ENCODE measurements around the gene DYNLT4.
A peak's percentile ranks its signal among the peaks of the same experiment; 100 is the strongest.
"Not testable (repeated sequence)": the region's sequence is repeated elsewhere in the genome, so short reads cannot be mapped to it uniquely, and the experiment has no call there.

Gene DYNLT4

GRCh38 chr1:44806704-44807363 is at the start of gene DYNLT4:
Gene DYNLT4, minus strand, starts transcription at chr1:44807351. Its CDS starts 683 bp downstream, at chr1:44806668.
- no peak for DNase-seq

GRCh38 chr1:44855742-44856141 is 48.6 kb upstream of the DYNLT4 start:
- DNase-seq: no peak

- DNase-seq: no peak
Measured at GRCh38 chr1:44854970-44855369, 47.8 kb upstream of the DYNLT4 start.

- DNase-seq: no peak
Measured at GRCh38 chr1:44853201-44853600, 46.0 kb upstream of the DYNLT4 start.

- no peak for DNase-seq
Measured at GRCh38 chr1:44851308-44851707, 44.2 kb upstream of the DYNLT4 start.

- DNase-seq: no peak
Measured at GRCh38 chr1:44849575-44850132, 42.5 kb upstream of the DYNLT4 start.

GRCh38 chr1:44848456-44849181 is 41.5 kb upstream of the DYNLT4 start:
- no peak for DNase-seq

- DNase-seq: no peak
Measured at GRCh38 chr1:44847845-44848244, 40.7 kb upstream of the DYNLT4 start.

- DNase-seq: no peak
Measured at GRCh38 chr1:44846985-44847384, 39.8 kb upstream of the DYNLT4 start.

- DNase-seq: peak in 1 of 2 donors; percentile 18
Measured at GRCh38 chr1:44842862-44843655, 35.9 kb upstream of the DYNLT4 start, which contains the start of gene PTCH2. Gene PTCH2, minus strand, starts transcription at chr1:44843253. Its CDS starts 321 bp downstream, at chr1:44842932.

- no peak for DNase-seq
Measured at GRCh38 chr1:44842486-44842861, 35.3 kb upstream of the DYNLT4 start.

GRCh38 chr1:44839576-44839975 is 32.4 kb upstream of the DYNLT4 start:
- no peak for DNase-seq

- DNase-seq: not testable (repeated sequence)
Measured at GRCh38 chr1:44838294-44838693, 31.1 kb upstream of the DYNLT4 start.

- peak; percentile 81 to 90 for DNase-seq
Measured at GRCh38 chr1:44835738-44836675, 28.9 kb upstream of the DYNLT4 start.

GRCh38 chr1:44834328-44834727 is 27.2 kb upstream of the DYNLT4 start:
- DNase-seq: no peak

GRCh38 chr1:44832056-44832705 is 25.0 kb upstream of the DYNLT4 start:
- DNase-seq: no peak

- no peak for DNase-seq
Measured at GRCh38 chr1:44831516-44831915, 24.4 kb upstream of the DYNLT4 start.

GRCh38 chr1:44830900-44831304 is 23.8 kb upstream of the DYNLT4 start:
- no peak for DNase-seq

- no peak for DNase-seq
Measured at GRCh38 chr1:44829506-44830384, 22.6 kb upstream of the DYNLT4 start.

GRCh38 chr1:44828841-44829440 is 21.8 kb upstream of the DYNLT4 start:
- no peak for DNase-seq
